Right lobe of liver (tissue), 4 donors: Measurements from ENCODE around the gene ARNT2.

ENCODE experiments used
- POLR2A ChIP-seq: fragments of 450-650 bp; IDR thresholded peaks from one replicate; pipeline ENCODE4 v1.6.1; 2017; ENCODE audit warnings: antibody characterized with exemption, mild to moderate bottlenecking
- TF ChIP-seq, protein P1 (sequence below), 4 donors: fragments of 200-600 bp in 3 of 4; fragments of 450-650 bp in 1 of 4; IDR thresholded peaks; one replicate each; pipeline versions ENCODE4 v1.5.1 to v1.8.0; 2016 to 2022; ENCODE audit warnings: antibody characterized with exemption in 4 of 4, mild to moderate bottlenecking in 2 of 4
- donor health status: DM: no; HTN: no; CAD: no.
- donor health status: DM: no; HTN: no; CAD: no.
- donor health status: DM: no; HTN: yes; CAD: no.

DNA sequence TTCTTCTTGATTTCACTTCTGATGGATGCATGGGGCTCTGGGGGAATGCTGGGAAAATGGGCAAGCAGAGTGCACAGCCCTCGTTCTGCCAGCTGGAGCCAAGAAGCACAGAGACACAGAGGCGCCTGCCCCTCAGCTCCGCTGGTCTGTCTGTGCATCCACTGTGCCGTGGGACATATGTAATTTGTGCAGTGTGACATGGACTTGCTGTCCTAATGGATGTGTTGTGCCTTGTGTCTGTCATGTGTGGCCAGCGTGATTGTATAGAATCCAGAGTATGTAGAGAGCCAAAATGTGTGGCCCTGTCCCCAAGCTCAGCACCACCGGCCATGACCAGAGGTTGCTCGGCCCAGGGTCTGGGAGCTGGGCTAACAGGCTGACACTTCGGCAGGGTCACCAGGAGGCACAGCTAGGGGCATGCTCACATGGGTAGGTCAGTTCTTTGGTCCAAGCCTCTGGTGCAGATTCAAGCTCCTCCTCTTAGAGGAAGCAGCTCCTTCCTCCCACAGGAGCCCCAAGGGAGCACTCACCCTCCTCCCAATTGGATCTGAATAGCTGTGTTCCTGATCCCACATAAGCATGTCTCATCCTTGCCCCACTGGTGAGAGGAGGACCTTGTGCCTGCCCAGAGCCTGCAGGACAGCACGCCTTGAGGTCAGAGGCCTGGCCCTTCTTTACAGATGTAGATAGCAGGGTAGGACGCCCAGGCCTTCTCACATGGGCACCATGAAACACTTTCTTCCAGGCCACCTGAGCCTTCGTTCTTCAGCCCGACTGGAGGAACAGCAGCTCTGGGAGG, 190.1 kb downstream of the ARNT2 start:
- TF ChIP-seq, protein P1, sequence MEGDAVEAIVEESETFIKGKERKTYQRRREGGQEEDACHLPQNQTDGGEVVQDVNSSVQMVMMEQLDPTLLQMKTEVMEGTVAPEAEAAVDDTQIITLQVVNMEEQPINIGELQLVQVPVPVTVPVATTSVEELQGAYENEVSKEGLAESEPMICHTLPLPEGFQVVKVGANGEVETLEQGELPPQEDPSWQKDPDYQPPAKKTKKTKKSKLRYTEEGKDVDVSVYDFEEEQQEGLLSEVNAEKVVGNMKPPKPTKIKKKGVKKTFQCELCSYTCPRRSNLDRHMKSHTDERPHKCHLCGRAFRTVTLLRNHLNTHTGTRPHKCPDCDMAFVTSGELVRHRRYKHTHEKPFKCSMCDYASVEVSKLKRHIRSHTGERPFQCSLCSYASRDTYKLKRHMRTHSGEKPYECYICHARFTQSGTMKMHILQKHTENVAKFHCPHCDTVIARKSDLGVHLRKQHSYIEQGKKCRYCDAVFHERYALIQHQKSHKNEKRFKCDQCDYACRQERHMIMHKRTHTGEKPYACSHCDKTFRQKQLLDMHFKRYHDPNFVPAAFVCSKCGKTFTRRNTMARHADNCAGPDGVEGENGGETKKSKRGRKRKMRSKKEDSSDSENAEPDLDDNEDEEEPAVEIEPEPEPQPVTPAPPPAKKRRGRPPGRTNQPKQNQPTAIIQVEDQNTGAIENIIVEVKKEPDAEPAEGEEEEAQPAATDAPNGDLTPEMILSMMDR (IDR thresholded peaks at IDR 0.05) = no peak
- TF ChIP-seq POLR2A = no peak
